A549 treated with CORT108297 at 1 μM for 4 hours (cell line): ENCODE results near the gene ARHGDIA. TPM values are rescaled to one million over a fixed set of nuclear protein-coding genes. Genes with fewer than 3 reads are reported as not detected.

Experiments used
- total RNA-seq: library from RNA; stranded (reverse); fragments of 200-300 nt; extraction: Qiagen RNA extraction; gene quantifications from 5 replicates; pipeline ENCODE4 v1.2.3, GENCODE V29; 2022

ARHGDIA gene
- 603 to 678 TPM (median 626 TPM) in 5 replicates for total RNA-seq

DNA sequence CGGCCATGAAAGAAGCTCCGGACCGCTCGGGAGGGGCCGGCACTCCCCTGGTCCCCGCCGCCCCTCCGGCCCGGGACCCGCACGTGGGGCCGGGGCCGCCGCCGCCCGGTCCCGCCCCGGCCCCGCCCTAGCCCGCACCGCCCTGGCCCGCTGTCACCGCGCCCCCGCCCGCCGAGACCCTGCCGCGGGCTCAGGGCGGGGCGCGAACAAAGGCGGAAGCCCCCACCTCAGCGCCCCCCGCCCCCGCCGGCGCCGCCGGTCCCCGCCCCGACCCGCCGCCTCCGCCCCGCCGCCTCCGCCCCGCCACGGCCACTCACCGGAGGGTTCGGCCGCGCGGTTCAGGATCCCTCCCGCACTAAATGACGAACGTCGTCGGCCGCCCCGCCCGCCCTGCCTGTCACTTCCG, at the start of gene ARHGDIA:
Gene ARHGDIA, minus strand, starts transcription at position 357 of the 406 bp plus-strand sequence. CDS start 1,407 bp downstream, outside the sequence.

DNA sequence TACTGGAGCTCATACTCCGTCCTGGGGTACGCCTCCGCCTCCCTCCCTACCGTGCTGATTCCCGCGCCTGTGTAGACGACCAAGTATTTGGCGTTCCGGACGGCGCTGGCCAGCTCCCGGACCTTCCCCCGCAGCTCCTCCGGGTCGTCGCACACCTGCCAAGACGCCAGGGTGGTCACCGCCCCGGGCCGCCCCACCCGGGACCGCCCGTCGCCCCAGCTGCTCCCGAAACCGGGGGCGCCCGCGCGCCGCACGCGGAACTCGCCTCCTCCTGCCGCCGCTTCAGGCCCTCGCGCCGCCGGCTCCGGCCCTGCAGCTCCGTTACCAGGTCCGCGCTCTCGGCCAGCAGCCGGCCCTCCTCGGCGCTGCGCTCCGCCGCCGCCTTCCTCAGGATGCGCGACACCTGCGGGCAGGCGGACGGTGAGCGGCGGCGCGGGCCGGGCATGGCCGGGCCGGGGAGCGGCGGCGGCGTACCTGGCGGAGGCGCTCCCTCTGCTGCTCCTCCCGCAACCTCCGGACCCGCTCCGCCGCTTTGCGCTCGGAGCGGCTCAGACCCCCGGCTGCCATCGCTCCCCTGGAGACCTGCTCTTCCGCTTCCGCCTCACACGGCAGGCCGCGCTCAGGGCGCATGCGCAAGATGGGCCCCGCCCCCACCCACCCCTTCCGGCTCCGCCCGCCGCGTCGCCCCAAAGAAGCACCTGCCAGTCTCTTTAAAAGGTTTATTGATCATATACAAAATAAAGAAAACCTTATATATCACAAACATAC, 46.6 kb upstream of the ARHGDIA start, which contains the start of gene SIRT7:
Gene SIRT7, minus strand, starts transcription at position 612 of the 768 bp plus-strand sequence. Its CDS starts 45 bp downstream, at position 567.

DNA sequence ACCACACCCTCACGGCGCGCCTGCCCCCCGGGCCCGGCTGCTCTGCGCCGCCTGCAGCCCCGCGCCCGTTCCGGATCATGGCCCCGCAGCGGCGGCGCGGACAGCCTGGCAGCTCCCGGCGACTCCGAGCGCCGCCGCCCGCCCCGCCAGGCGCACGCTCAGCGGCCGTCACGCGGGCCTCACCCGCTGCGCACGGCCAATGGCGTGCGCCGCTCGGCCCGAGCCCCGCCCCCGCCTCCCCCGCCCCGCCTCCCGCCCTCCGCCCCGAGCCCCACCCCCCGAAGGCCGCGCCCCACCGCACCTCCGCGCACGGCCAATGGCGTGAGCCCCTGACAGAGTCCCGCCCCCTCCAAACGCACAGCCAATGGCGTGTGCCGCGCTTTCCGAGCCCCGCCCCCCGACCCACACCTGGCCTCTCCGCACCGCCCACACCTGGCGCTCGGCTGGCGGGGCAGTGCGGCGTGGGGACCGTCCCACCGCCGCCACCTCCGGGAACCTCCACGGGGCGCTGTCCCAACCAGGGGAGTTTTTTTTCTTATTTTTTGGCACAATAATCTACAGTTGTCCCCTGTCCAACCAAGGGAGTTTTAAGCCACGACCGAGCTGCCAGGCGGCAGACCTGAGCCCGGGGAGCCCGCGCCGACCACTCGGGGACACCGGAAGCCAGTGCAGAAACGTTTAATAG, 40.3 kb upstream of the ARHGDIA start, which contains the start of gene PCYT2:
Gene PCYT2, minus strand, starts transcription at position 123 of the 685 bp plus-strand sequence. Its CDS starts 44 bp downstream, at position 79.

DNA sequence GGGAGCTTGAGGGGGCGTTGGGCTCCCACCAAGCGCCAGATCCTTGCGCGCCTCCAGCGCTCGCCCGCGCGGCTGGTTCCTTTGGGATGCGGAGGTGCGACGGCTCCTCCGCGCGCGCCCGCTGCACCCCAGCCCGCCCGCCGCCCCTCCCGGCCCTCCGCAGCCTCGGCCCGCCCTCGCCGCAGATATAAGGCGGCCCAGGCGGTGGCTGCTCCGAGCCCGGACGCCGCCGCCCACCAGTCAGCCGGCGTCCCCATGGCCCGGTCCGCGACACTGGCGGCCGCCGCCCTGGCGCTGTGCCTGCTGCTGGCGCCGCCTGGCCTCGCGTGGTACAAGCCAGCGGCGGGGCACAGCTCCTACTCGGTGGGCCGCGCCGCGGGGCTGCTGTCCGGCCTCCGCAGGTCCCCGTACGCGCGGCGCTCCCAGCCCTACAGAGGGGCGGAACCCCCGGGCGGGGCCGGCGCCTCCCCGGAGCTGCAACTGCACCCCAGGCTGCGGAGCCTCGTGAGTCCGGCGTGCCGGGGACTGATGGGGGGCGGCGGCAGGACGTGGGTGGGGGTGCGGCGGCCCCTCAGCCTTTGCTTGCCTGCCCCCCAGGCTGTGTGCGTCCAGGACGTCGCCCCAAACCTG, 31.0 kb upstream of the ARHGDIA start, which contains the start of gene NPB:
Gene NPB, plus strand, starts transcription at position 216 of the 630 bp plus-strand sequence. Its CDS starts 40 bp downstream, at position 256.

DNA sequence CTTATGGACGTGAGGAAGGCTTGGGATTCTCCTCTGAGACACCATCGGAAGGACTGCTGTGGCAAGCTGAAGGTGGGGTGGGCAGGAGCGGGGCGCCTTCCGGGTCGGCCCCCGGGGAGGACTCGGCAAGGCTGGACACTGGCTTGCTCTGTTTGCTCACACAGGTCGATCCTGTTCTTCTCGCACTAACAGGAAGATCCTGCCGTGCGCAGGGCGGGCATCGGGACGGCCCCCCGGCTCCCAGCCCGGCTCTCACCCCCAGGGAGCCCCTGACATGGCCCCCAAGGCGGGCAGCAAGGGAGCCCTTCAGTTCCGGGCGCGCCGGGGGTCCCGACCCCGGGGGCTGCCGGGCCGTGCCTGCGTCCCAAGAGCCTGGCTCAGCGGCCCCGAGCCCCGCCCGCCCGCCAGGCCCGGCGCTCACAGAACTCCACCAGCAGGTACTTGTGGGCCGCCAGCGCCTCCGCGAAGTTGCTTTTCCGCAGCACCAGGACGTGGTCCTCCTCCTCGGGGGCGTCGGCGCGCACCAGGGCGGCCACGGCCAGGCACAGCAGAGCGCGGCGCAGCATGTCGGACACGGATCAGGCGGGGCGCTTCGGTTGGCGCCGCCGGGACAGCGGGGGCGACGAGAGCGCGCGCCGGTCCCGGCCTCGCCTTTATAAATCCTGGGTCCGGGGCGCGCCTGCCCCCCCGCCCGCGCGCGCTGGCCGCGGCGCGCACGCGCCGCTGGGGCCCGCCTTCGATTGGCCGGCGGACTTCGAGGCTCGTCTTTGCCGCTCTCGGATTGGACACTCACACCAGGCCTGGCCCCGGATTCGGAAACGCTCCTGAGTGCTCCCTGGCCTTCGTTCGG, 11.0 kb downstream of the ARHGDIA start, which contains the start of gene P4HB:
Gene P4HB, minus strand, starts transcription at position 630 of the 850 bp plus-strand sequence. Its CDS starts 64 bp downstream, at position 566.

DNA sequence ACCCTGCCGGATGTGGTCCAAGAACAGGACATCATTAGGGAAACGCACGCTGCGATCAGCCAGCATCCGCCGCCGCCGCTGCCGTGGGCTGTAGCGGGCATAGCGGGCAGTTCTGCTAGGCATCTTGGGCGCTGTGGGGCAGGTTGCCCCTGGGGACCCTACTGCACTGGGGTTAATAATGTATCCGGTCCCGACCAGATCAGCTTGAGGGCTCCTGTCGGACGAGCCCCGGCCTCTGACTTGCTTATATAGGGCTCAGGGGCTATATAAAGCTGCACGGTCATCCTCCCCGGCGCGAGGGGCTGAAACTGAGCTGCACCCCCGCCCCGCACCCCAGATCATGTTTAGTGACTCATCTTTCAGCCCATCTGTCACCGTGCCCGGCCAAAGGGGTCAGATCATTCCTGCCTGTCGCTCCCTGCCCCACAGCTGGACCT, 36.3 kb downstream of the ARHGDIA start, which contains the start of gene PPP1R27:
Gene PPP1R27, minus strand, starts transcription at position 220 of the 437 bp plus-strand sequence. Its CDS starts 97 bp downstream, at position 123.

DNA sequence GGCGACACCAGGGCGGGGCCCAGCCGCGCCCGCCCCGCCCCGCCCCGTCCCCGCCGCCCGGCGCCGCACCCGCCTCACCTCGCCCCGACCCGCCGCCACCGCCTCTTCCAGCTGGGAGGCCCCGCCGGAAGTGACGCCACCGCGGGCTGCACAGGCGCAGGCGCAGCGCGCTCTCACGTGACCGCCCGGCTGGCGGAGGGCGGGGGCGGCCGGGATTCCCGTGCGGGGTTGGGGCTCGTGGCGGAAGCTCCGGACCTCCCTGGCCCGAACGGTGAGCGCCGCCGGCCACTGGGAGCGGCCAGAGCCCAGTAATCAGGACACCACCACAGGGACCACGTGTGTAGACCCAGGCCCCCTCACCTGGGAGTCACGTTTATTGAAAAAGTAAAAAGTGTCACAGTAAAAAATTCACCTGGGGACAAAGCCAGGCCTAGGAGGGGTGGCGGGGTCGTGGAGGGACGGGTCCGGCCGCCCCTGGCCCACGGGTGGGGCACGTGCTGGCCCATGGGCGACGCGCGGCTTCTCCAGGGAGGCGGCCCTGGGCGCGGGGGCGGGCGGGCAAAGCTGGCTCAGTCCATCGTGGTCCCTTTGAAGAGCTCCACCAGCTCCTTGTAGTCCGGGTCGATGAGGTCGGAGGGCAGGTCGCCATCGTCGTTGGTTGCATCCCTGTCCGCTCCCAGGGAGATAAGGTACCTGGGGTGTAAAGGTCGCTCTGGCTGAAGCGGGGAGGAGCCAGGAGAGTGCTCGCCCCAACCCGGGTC, 37.8 kb downstream of the ARHGDIA start, which contains the start of gene MCRIP1:
Gene MCRIP1, minus strand, starts transcription at position 132 of the 761 bp plus-strand sequence. CDS start 8,785 bp downstream, outside the sequence.

Other genes starting within 250 kb of the ARHGDIA start
- gene NPLOC4, start 234.2 kb downstream of the ARHGDIA start, total RNA-seq: 85.0 to 106 TPM (median 100 TPM) in 5 replicates
- gene TSPAN10, start 234.1 kb downstream of the ARHGDIA start, total RNA-seq: 4.7 to 6.7 TPM (median 5.5 TPM) in 5 replicates
- 1.5 to 3.5 TPM (median 2.3 TPM) in 5 replicates for gene PDE6G, start 214.8 kb downstream of the ARHGDIA start, total RNA-seq
- gene OXLD1, start 204.7 kb downstream of the ARHGDIA start, total RNA-seq: 36.8 to 67.2 TPM (median 66.0 TPM) in 5 replicates
- 60.1 to 73.6 TPM (median 66.8 TPM) in 5 replicates for gene CCDC137, start 204.6 kb downstream of the ARHGDIA start, total RNA-seq
- gene ARL16, start 187.5 kb downstream of the ARHGDIA start, total RNA-seq: 45.1 to 55.5 TPM (median 52.3 TPM) in 5 replicates
- 142 to 227 TPM (median 216 TPM) in 5 replicates for gene HGS, start 187.3 kb downstream of the ARHGDIA start, total RNA-seq
- gene MRPL12, start 168.0 kb downstream of the ARHGDIA start, total RNA-seq: 218 to 333 TPM (median 307 TPM) in 5 replicates
- 27.8 to 48.8 TPM (median 47.9 TPM) in 5 replicates for gene SLC25A10, start 159.1 kb downstream of the ARHGDIA start, total RNA-seq
- gene GCGR, start 67.2 kb downstream of the ARHGDIA start, total RNA-seq: 0.17 to 0.50 TPM (median 0.23 TPM) in 5 replicates
- 78.0 to 115 TPM (median 102 TPM) in 5 replicates for gene MCRIP1, start 38.0 kb downstream of the ARHGDIA start, total RNA-seq
- 0.10 to 0.43 TPM (median 0.17 TPM) in 4 of 5 replicates, not detected in the other for gene PPP1R27, start 36.3 kb downstream of the ARHGDIA start, total RNA-seq
- gene P4HB, start 10.8 kb downstream of the ARHGDIA start, total RNA-seq: 690 to 732 TPM (median 705 TPM) in 5 replicates
- 170 to 255 TPM (median 241 TPM) in 5 replicates for gene ALYREF, start 20.2 kb upstream of the ARHGDIA start, total RNA-seq
- 182 to 330 TPM (median 298 TPM) in 5 replicates for gene ANAPC11, start 20.4 kb upstream of the ARHGDIA start, total RNA-seq
- 0.51 to 0.77 TPM (median 0.61 TPM) in 5 replicates for gene NPB, start 30.9 kb upstream of the ARHGDIA start, total RNA-seq
- gene PCYT2, start 40.1 kb upstream of the ARHGDIA start, total RNA-seq: 12.9 to 17.1 TPM (median 16.7 TPM) in 5 replicates
- gene SIRT7, start 46.8 kb upstream of the ARHGDIA start, total RNA-seq: 28.6 to 46.2 TPM (median 44.4 TPM) in 5 replicates
- 29.9 to 49.3 TPM (median 41.7 TPM) in 5 replicates for gene MAFG, start 56.4 kb upstream of the ARHGDIA start, total RNA-seq
- 66.6 to 94.6 TPM (median 92.7 TPM) in 5 replicates for gene PYCR1, start 66.0 kb upstream of the ARHGDIA start, total RNA-seq
- not detected in 5 replicates for gene MYADML2, start 75.9 kb upstream of the ARHGDIA start, total RNA-seq
- gene NOTUM, start 89.8 kb upstream of the ARHGDIA start, total RNA-seq: 0.30 to 0.57 TPM (median 0.45 TPM) in 5 replicates
- gene ASPSCR1, start 106.3 kb upstream of the ARHGDIA start, total RNA-seq: 23.6 to 32.1 TPM (median 29.2 TPM) in 5 replicates
- 148 to 219 TPM (median 196 TPM) in 5 replicates for gene CENPX, start 151.5 kb upstream of the ARHGDIA start, total RNA-seq
- gene LRRC45, start 152.0 kb upstream of the ARHGDIA start, total RNA-seq: 10.5 to 20.2 TPM (median 16.2 TPM) in 5 replicates
- gene RAC3, start 160.3 kb upstream of the ARHGDIA start, total RNA-seq: 22.8 to 41.7 TPM (median 37.9 TPM) in 5 replicates
- 64.0 to 107 TPM (median 101 TPM) in 5 replicates for gene DCXR, start 166.4 kb upstream of the ARHGDIA start, total RNA-seq
- 16.5 to 27.3 TPM (median 26.4 TPM) in 5 replicates for gene RFNG, start 180.5 kb upstream of the ARHGDIA start, total RNA-seq
- gene GPS1, start 180.6 kb upstream of the ARHGDIA start, total RNA-seq: 100 to 150 TPM (median 145 TPM) in 5 replicates
- 77.1 to 164 TPM (median 141 TPM) in 5 replicates for gene DUS1L, start 194.5 kb upstream of the ARHGDIA start, total RNA-seq
- 100 to 142 TPM (median 139 TPM) in 5 replicates for gene FASN, start 226.9 kb upstream of the ARHGDIA start, total RNA-seq